Measurements from ENCODE around the gene RAB10. TPM values are rescaled to one million over a fixed set of nuclear protein-coding genes. Genes with fewer than 3 reads are reported as not detected.
"Not testable (repeated sequence)": the region's sequence is repeated elsewhere in the genome, so short reads cannot be mapped to it uniquely, and the experiment has no call there.

RAB10 gene
- total RNA-seq, 3 donors from 2014 or later, result 82.6 to 101 (median 100) TPM

DNA sequence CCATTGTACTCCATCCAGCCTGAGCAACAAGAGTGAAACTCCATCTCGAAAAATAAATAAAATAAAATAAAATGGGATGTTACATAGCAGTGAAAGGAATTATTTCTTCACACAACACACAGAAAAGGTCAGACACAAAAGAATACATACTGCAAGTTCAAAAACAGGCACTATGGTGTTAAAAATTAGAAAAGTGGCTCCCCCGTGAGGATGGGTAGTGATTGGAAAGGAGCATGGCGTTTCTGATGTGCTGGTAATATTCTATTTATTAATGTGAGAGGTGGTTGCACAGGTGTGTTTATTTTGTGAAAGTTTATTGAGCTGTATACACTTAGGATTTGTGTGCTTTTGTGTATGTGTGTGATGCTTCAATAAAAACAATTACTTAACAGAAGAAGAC, 22.9 kb upstream of the RAB10 start:
- intact Hi-C loops (cut with DNase I; ENCODE audit: low total_unique reads), result no loop called here
- Histone ChIP-seq H3K4me1 (peaks cover 0 to 5% of the 10 kb centered on the region in 2 donors), H3K4me3 (no peak overlapping the region), H3K27ac (no peak overlapping the region), H3K27me3 (no peaks in the 10 kb centered on the region), H3K9me3 (no peaks in the 10 kb centered on the region), H3K36me3 (no peaks in the 10 kb centered on the region)
- TF ChIP-seq POLR2A (IDR thresholded peaks at IDR 0.05), result no peak
- TF ChIP-seq, protein P1, sequence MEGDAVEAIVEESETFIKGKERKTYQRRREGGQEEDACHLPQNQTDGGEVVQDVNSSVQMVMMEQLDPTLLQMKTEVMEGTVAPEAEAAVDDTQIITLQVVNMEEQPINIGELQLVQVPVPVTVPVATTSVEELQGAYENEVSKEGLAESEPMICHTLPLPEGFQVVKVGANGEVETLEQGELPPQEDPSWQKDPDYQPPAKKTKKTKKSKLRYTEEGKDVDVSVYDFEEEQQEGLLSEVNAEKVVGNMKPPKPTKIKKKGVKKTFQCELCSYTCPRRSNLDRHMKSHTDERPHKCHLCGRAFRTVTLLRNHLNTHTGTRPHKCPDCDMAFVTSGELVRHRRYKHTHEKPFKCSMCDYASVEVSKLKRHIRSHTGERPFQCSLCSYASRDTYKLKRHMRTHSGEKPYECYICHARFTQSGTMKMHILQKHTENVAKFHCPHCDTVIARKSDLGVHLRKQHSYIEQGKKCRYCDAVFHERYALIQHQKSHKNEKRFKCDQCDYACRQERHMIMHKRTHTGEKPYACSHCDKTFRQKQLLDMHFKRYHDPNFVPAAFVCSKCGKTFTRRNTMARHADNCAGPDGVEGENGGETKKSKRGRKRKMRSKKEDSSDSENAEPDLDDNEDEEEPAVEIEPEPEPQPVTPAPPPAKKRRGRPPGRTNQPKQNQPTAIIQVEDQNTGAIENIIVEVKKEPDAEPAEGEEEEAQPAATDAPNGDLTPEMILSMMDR (IDR thresholded peaks at IDR 0.05), result no peak
- no peak for TF ChIP-seq POLR2AphosphoS5 (IDR thresholded peaks at IDR 0.05)
- no peak for DNase-seq (ENCODE audit: low spot score in 2 of 2)

DNA sequence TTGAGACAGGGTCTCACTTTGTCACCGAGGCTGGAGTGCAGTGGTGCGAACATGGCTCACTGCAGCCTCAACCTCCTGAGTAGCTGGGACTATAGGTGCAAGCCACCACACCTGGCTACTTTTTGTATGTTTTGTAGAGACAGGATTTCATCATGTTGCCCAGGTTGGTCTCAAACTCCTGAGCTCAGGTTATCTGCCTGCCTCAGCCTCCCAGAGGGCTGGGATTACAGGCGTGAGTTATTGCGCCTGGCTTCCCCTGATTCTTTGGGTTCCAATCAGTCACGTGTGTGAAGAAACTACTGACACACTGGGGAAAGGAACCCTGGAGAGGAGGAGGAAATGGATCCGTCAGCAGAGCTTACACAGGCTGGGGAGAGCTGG, 22.3 kb upstream of the RAB10 start:
- Histone ChIP-seq H3K9me3 (no peaks in the 10 kb centered on the region), H3K4me3 (no peak overlapping the region), H3K27me3 (no peaks in the 10 kb centered on the region), H3K4me1 (peaks cover 0 to 5% of the 10 kb centered on the region in 2 donors), H3K36me3 (no peaks in the 10 kb centered on the region), H3K27ac (peak overlapping the region; percentile 79 to 82)
- TF ChIP-seq, protein P1 (IDR thresholded peaks at IDR 0.05), result no peak
- TF ChIP-seq POLR2AphosphoS5 (IDR thresholded peaks at IDR 0.05), result no peak
- TF ChIP-seq POLR2A (IDR thresholded peaks at IDR 0.05), result no peak
- intact Hi-C loops (cut with DNase I; ENCODE audit: low total_unique reads), result no loop called here
- no peak for DNase-seq (ENCODE audit: low spot score in 2 of 2)

DNA sequence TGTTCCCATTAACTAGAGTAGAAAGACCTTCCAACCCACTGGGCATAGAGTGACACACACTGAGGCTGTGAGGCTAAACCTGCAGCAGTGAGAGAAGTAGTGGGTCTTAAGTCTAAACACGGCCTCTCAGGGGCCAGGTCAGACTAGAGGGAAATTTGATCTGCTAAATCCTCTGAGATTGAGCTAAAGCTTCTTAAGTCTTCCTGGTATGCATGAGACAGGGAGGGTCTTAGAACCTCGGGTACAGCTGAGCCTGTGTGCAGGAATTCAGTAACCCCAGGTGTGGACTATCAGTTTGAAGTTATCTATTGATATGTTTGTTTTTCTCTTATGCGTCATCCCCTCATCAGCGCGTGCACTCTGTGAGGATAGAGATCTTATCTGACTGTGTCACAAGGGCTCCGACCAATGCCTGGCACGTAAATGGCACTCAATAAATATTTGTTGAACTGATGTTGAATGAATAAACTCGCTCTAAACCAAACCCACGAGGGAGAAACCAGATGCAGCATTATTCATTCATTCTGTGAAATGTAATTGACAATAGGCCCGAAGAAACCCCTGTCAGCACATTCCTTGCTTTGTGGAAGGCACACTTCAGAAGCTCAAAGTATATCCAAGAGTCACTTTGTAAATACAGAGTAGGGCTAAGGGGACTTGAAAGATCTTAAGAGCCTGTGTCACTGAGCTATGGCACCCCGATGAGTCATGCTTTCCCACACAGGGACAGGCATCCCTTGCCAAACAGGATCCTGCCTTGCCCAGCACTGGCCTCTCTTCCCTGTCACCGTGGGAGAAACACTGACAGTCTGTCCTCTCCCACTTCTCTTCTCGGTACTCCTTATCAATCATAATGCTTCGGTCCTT, 21.7 kb upstream of the RAB10 start:
- DNase-seq (ENCODE audit: low spot score in 2 of 2), result peak; percentile 69 to 73
- Histone ChIP-seq H3K27ac (peak overlapping the region; percentile 79 to 82), H3K4me1 (peaks cover 0 to 5% of the 10 kb centered on the region in 2 donors), H3K4me3 (no peak overlapping the region), H3K27me3 (no peaks in the 10 kb centered on the region), H3K36me3 (no peaks in the 10 kb centered on the region), H3K9me3 (no peaks in the 10 kb centered on the region)
- intact Hi-C loops (cut with DNase I; ENCODE audit: low total_unique reads), result no loop called here
- TF ChIP-seq POLR2A (IDR thresholded peaks at IDR 0.05) (no peak), POLR2AphosphoS5 (IDR thresholded peaks at IDR 0.05) (peak in 1 of 3 donors; percentile 8)

DNA sequence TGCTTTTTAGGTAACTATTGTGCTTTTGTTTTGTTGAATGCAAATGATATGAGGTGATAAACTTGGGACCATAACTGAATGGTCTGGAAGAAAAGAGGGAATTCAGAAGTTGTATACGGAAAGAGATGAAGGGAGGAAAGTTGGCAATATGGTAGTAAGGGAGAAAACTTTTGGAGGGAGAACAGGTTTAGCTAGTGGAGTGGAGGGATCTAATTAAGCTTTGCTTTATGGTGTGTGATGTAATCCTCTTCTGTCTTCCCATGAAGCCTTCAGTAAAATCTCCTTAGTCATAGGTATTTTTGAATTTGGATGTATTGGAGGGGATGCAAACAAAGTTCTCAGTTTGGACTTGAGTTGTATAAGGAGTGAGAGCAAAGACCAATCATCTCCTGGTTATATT, 20.2 kb upstream of the RAB10 start:
- TF ChIP-seq POLR2A (IDR thresholded peaks at IDR 0.05) (no peak), POLR2AphosphoS5 (IDR thresholded peaks at IDR 0.05) (no peak)
- TF ChIP-seq, protein P1 (IDR thresholded peaks at IDR 0.05), result no peak
- Histone ChIP-seq H3K27me3 (no peaks in the 10 kb centered on the region), H3K27ac (peak overlapping the region in 1 of 2 donors; percentile 79), H3K4me1 (peaks cover 0 to 5% of the 10 kb centered on the region in 2 donors), H3K4me3 (no peak overlapping the region), H3K9me3 (no peaks in the 10 kb centered on the region), H3K36me3 (no peaks in the 10 kb centered on the region)
- intact Hi-C loops (cut with DNase I; ENCODE audit: low total_unique reads), result no loop called here
- DNase-seq (ENCODE audit: low spot score in 2 of 2), result no peak

DNA sequence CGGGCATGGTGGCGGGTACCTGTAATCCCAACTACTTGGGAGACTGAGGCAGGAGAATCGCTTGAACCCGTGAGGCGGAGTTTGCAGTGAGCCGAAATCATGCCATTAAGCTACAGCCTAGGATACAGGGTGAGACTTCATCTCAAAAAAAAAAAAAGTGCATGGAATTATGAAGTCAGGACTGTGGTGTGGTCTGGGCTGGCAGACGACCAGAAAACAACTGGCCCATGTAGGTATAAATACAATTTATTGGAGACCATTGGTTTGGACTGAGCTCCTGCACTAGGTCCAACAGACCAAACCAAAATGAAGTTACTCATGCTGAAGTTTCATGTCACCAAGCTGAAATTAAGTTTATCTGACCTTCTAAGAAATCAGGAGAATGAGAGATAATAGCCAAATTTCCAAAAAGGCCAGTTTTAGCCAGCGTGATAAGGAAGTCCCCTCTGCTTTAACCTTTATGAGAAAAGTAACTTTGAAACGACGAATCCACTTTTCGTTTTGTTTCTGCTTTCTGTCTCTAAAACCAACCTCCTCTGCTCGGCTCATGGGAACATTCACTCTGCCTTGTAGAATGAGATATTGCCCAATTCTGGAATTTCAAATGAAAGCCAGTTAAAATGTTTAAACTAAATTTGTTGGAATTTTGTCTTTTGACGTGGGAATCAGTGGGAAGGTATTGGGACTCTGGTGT, 17.7 kb upstream of the RAB10 start:
- no peak for DNase-seq (ENCODE audit: low spot score in 2 of 2)
- Histone ChIP-seq H3K36me3 (no peaks in the 10 kb centered on the region), H3K27me3 (no peaks in the 10 kb centered on the region), H3K27ac (no peak overlapping the region), H3K4me3 (no peak overlapping the region), H3K4me1 (peaks cover 0 to 5% of the 10 kb centered on the region in 2 donors), H3K9me3 (no peaks in the 10 kb centered on the region)
- TF ChIP-seq POLR2A (IDR thresholded peaks at IDR 0.05) (no peak), POLR2AphosphoS5 (IDR thresholded peaks at IDR 0.05) (no peak)
- TF ChIP-seq, protein P1 (IDR thresholded peaks at IDR 0.05), result no peak
- intact Hi-C loops (cut with DNase I; ENCODE audit: low total_unique reads), result no loop called here

DNA sequence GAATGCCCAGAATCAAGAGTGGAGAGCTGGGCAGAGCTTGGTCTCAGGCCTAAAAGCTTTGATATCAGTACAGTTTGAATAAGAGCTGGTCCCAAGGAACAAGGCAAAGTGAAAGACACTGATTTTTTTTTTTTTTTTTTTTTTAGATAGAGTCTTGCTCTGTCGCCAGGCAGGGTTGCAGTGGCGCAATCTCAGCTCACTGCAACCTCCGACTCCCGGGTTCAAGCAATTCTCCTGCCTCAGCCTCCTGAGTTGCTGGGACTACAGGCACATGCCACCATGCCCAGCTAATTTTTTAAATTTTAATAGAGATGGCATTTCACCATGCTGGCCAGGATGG, 17.2 kb upstream of the RAB10 start:
- H3K9me3 ChIP-seq; H3K27ac ChIP-seq; DNase-seq (ENCODE audit: low spot score in 2 of 2); H3K36me3 ChIP-seq; H3K27me3 ChIP-seq; H3K4me1 ChIP-seq; H3K4me3 ChIP-seq; intact Hi-C loops (cut with DNase I; ENCODE audit: low total_unique reads): not testable (repeated sequence)
